ENCODE results near the gene CIRBP.
A peak's percentile ranks its signal among the peaks of the same experiment; 100 is the strongest.

DNA sequence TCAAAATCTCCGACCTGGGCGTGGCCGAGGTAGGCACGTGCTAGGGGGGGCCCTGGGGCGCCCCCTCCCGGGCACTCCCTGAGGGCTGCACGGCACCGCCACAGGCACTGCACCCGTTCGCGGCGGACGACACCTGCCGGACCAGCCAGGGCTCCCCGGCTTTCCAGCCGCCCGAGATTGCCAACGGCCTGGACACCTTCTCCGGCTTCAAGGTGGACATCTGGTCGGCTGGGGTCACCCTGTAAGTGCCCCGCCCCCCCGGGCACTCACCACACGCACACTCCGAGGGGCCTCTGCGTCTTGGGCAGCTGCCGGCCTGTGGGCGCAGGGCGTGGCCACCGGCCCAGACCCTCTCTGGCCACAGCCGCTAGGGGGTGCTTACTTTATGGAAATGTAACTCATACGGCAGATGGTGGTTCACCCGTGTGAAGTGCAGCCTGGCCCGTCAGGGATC lies 48.6 kb upstream of the CIRBP start:
- TF ChIP-seq, protein P1, sequence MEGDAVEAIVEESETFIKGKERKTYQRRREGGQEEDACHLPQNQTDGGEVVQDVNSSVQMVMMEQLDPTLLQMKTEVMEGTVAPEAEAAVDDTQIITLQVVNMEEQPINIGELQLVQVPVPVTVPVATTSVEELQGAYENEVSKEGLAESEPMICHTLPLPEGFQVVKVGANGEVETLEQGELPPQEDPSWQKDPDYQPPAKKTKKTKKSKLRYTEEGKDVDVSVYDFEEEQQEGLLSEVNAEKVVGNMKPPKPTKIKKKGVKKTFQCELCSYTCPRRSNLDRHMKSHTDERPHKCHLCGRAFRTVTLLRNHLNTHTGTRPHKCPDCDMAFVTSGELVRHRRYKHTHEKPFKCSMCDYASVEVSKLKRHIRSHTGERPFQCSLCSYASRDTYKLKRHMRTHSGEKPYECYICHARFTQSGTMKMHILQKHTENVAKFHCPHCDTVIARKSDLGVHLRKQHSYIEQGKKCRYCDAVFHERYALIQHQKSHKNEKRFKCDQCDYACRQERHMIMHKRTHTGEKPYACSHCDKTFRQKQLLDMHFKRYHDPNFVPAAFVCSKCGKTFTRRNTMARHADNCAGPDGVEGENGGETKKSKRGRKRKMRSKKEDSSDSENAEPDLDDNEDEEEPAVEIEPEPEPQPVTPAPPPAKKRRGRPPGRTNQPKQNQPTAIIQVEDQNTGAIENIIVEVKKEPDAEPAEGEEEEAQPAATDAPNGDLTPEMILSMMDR (IDR thresholded peaks at IDR 0.05; ENCODE audit: low read depth, low read length, poor library complexity, severe bottlenecking), result peak; percentile 69
- no peak for TF ChIP-seq EZH2phosphoT487 (IDR thresholded peaks at IDR 0.05; ENCODE audit: borderline replicate concordance, low read length)

All from DOHH2 (cell line).